BJ (cell line): ENCODE data around the gene USP30. TPM values are rescaled to one million over a fixed set of nuclear protein-coding genes. Genes with fewer than 3 reads are reported as not detected.

Experiments
- CTCF ChIA-PET: fragments of 350-600 bp; formaldehyde crosslinking; extraction: SDS; loops from one replicate; lab custom pipeline; 2021; ENCODE audit warnings: antibody characterized with exemption, inconsistent platforms; lab: Yijun Ruan, JAX
- POLR2A ChIA-PET: fragments of 300-600 bp; sonication (Branson Sonifier 250); formaldehyde crosslinking; extraction: SDS; loops from one replicate; lab custom pipeline; 2021; ENCODE audit warnings: antibody characterized with exemption; lab: Charles Lee
- DNase-seq: peaks from one replicate; pipeline ENCODE4 v3.0.0-alpha.2; 2011; ENCODE audit warnings: low read depth
- H3K27me3 ChIP-seq: 2 replicates; pipeline ENCODE4 v1.6.0; 2011; ENCODE audit warnings: low read length; ENCODE audit not compliant: control insufficient read depth, insufficient read depth
- H3K36me3 ChIP-seq: 2 replicates; pipeline ENCODE4 v1.5.1; 2011; ENCODE audit warnings: low read length; ENCODE audit not compliant: control insufficient read depth, insufficient read depth
- H3K4me3 ChIP-seq: 2 replicates; pipeline ENCODE4 v1.5.1; 2011; ENCODE audit warnings: low read depth, mild to moderate bottlenecking, control low read depth, low read length
- CTCF ChIP-seq: IDR thresholded peaks from 2 replicates; pipeline ENCODE4 v1.5.1; 2011; ENCODE audit warnings: low read depth, mild to moderate bottlenecking, control low read depth, inconsistent platforms, low read length, moderate library complexity; ENCODE audit not compliant: insufficient read depth
- polyA plus RNA-seq: library from polyadenylated mRNA; depleted of rRNA; stranded (reverse); fragments of >200 nt; gene quantifications from 2 replicates; pipeline ENCODE4 v1.2.3, GENCODE V29; 2011

USP30 gene
- polyA plus RNA-seq, 1 experiment = 16.7 TPM

- CTCF ChIA-PET = interaction anchor here (0.8 to 6.2 kb wide), 7 partner anchors 9 to 555 kb away, joined by 3 to 41 read pairs (median 17); partner anchors contain the start of gene ALKBH2
- no peaks in the 10 kb centered on the region; the same call in 1 of the 2 replicates for H3K36me3 ChIP-seq
- DNase-seq = no peak
- no peak for TF ChIP-seq CTCF
- no peak overlapping the region for H3K4me3 ChIP-seq
- no peaks in the 10 kb centered on the region for H3K27me3 ChIP-seq
- POLR2A ChIA-PET = no interaction called here
Observed at GRCh38 chr12:109113661-109114321, 61.4 kb downstream of the USP30 start.

DNA sequence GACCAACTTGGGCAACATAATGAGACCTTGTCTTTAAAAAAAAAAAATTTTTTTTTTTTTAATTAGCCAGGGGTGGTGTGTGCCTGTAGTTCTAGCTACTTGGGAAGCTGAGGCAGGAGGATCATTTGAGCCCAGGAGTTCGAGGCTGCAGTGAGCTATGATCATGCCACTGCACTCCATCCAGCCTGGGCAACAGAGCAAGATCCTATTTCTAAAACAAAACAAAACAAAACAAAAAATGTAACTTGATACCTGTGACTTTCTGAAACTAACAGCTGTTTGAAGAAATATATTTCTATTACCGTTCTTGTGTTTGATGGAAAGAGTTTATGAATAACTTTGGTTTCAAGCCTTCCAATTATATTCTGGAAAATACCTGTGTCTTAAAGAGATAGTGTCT is 62.3 kb downstream of the USP30 start:
- no peaks in the 10 kb centered on the region; the same call in 1 of the 2 replicates for H3K36me3 ChIP-seq
- POLR2A ChIA-PET = no interaction called here
- no peak overlapping the region for H3K4me3 ChIP-seq
- H3K27me3 ChIP-seq = no peaks in the 10 kb centered on the region
- TF ChIP-seq CTCF = no peak
- DNase-seq = no peak
- CTCF ChIA-PET = interaction anchor here (0.8 to 6.2 kb wide), 3 partner anchors 100 to 279 kb away, joined by 3 to 41 read pairs (median 4); no protein-coding TSS in a partner anchor

DNA sequence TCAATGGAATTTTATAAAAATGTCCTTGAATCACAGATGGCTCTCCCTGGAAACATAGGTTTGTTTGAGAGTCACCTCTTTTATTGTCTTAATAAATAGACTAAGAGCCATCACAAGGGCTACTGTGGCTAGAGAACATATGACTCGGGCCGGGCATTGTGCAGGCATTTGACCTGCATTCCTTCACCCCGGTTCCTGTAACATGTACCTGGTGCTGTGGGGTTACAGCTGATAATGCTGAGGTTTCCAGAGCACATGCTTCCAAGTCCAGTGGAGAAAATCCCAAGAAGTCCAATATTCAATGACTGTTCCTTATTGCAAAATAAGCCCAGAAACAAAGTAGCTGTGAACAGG is 63.0 kb downstream of the USP30 start:
- DNase-seq = no peak
- ChIA-PET CTCF (interaction anchor here (1.0 to 6.2 kb wide), 2 partner anchors 15 to 279 kb away, joined by 3 to 41 read pairs; no protein-coding TSS in a partner anchor), POLR2A (no interaction called here)
- no peak overlapping the region for H3K4me3 ChIP-seq
- no peaks in the 10 kb centered on the region for H3K27me3 ChIP-seq
- no peak for TF ChIP-seq CTCF
- no peaks in the 10 kb centered on the region for H3K36me3 ChIP-seq

DNA sequence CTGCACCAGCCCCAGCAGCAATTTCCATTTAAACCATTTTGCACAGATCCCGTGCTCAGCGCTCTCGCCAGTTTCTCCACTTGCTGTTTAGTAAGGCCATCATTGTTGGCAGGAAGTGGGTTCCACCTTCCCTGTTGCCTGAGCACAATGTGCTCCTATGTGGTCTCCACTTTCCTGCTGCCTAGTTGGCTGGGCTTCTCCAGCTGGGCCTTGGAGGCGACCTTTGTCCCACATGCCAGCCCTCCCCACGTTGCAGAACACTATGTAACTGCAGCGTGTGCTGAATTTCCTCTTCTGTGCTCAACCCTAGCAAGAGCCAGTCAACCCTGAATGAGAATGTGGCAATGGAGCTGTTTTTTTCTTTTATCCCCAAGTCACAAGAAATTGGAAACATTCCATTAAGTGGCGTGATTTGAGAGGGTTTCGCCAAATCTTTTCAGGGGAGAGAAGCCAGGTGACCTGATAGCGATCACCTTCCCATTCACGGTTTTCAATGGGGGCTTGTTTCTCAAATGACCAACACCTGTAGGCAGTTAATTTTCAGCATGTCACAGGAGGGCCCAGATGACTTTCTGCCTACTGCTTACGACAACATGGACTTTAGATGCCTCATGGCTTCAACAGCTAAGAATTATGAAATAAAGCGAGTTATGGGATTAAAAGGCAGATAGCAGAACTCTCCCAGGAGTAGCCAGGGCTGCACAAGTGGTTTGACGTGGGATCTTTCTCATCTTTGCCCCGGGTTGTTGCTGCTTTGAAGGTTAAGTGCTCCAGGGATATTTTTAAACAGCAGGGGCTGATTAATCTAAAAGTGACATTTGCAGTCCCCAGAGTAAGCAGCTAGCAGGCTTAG is 63.6 kb downstream of the USP30 start, which contains the start of gene ACACB:
Gene ACACB (plus strand): TSS at position 830 of the 853 bp plus-strand sequence. CDS start 22,819 bp downstream, outside the sequence.
- no peak for TF ChIP-seq CTCF
- CTCF ChIA-PET = interaction anchor here (1.0 to 6.2 kb wide), 2 partner anchors 15 to 278 kb away, joined by 3 to 41 read pairs; no protein-coding TSS in a partner anchor
- Histone ChIP-seq H3K36me3 (no peaks in the 10 kb centered on the region), H3K27me3 (no peaks in the 10 kb centered on the region), H3K4me3 (no peak within 1 kb of the TSS)
- POLR2A ChIA-PET = no interaction called here
- no peak for DNase-seq

GRCh38 chr12:109116611-109116949 is 64.2 kb downstream of the USP30 start:
- Histone ChIP-seq H3K36me3 (no peaks in the 10 kb centered on the region), H3K4me3 (no peak overlapping the region), H3K27me3 (no peaks in the 10 kb centered on the region)
- no peak for TF ChIP-seq CTCF
- DNase-seq = no peak
- POLR2A ChIA-PET = no interaction called here
- CTCF ChIA-PET = interaction anchor here (6.2 kb wide), 1 partner anchor 277 kb away, joined by 41 read pairs; no protein-coding TSS in a partner anchor
